Liver (tissue), 9 donors: ENCODE data around the gene TCHP. TPM values are rescaled to one million over a fixed set of nuclear protein-coding genes. Genes with fewer than 3 reads are reported as not detected.

Experiments
- DNase-seq: peaks from one replicate; pipeline ENCODE4 v3.0.0-alpha.2; 2017; ENCODE audit warnings: low spot score
- H3K27ac ChIP-seq, 2 donors: one replicate each; pipeline ENCODE4 v1.7.0; 2013; ENCODE audit warnings: inconsistent platforms in 2 of 2, low read length in 2 of 2, control low read depth in 1 of 2, low read depth in 1 of 2, mild to moderate bottlenecking in 1 of 2
- H3K27me3 ChIP-seq, 4 donors: one replicate each; pipeline versions ENCODE4 v1.6.1 to v1.7.0; 2013; ENCODE audit warnings: low read length in 3 of 4, inconsistent platforms in 1 of 4, mild to moderate bottlenecking in 1 of 4, moderate library complexity in 1 of 4; ENCODE audit not compliant: control insufficient read depth in 4 of 4, insufficient read depth in 4 of 4
- H3K36me3 ChIP-seq, 4 donors: one replicate each; pipeline versions ENCODE4 v1.6.1 to v1.7.0; 2013; ENCODE audit warnings: low read length in 3 of 4, mild to moderate bottlenecking in 3 of 4, low read depth in 1 of 4, moderate library complexity in 1 of 4; ENCODE audit not compliant: control insufficient read depth in 4 of 4, insufficient read depth in 3 of 4
- H3K4me1 ChIP-seq, 4 donors: one replicate each; pipeline versions ENCODE4 v1.6.1 to v1.7.0; 2013; ENCODE audit warnings: low read length in 3 of 4, mild to moderate bottlenecking in 3 of 4, moderate library complexity in 1 of 4; ENCODE audit not compliant: control insufficient read depth in 4 of 4, insufficient read depth in 4 of 4
- H3K4me3 ChIP-seq, 3 donors: one replicate each; pipeline versions ENCODE4 v1.6.1 to v1.7.0; 2013; ENCODE audit warnings: low read length in 3 of 3, control low read depth in 1 of 3, low read depth in 1 of 3, mild to moderate bottlenecking in 1 of 3
- H3K9ac ChIP-seq, 2 donors: one replicate each; pipeline ENCODE4 v1.7.0; 2013; ENCODE audit warnings: low read length in 2 of 2, mild to moderate bottlenecking in 2 of 2, moderate library complexity in 2 of 2, control low read depth in 1 of 2, low read depth in 1 of 2
- H3K9me3 ChIP-seq, 4 donors: one replicate each; pipeline versions ENCODE4 v1.6.1 to v1.7.0; 2013; ENCODE audit warnings: low read length in 3 of 4; ENCODE audit not compliant: control insufficient read depth in 4 of 4
- EGR1 ChIP-seq, 2 donors: IDR thresholded peaks; 2 replicates each; pipeline ENCODE4 v1.6.1; 2016 to 2018; ENCODE audit warnings: antibody characterized with exemption in 2 of 2, low read depth in 2 of 2
- FOXA1 ChIP-seq: IDR thresholded peaks from 2 replicates; pipeline ENCODE4 v1.6.1; 2016; ENCODE audit warnings: antibody characterized with exemption
- FOXA2 ChIP-seq: IDR thresholded peaks from 2 replicates; pipeline ENCODE4 v1.6.1; 2016; ENCODE audit warnings: antibody characterized with exemption
- GABPA ChIP-seq, 2 donors: IDR thresholded peaks in 1 of 2; conservative IDR thresholded peaks in 1 of 2; 2 replicates each; pipeline ENCODE4 v1.6.1; 2016; ENCODE audit warnings: antibody characterized with exemption in 2 of 2, mild to moderate bottlenecking in 1 of 2, moderate library complexity in 1 of 2
- HNF4A ChIP-seq, 2 donors: conservative IDR thresholded peaks; 2 replicates each; pipeline ENCODE4 v1.6.1; 2016; ENCODE audit warnings: antibody characterized with exemption in 2 of 2, mild to moderate bottlenecking in 2 of 2
- HNF4G ChIP-seq: IDR thresholded peaks from 2 replicates; pipeline ENCODE4 v1.6.1; 2016; ENCODE audit warnings: antibody characterized with exemption
- JUND ChIP-seq, 2 donors: IDR thresholded peaks; 2 replicates each; pipeline ENCODE4 v1.6.1; 2016; ENCODE audit warnings: antibody characterized with exemption in 2 of 2
- NR2F2 ChIP-seq: IDR thresholded peaks from 2 replicates; pipeline ENCODE4 v1.6.1; 2016; ENCODE audit warnings: antibody characterized with exemption
- RAD21 ChIP-seq, 2 donors: IDR thresholded peaks; 2 replicates each; pipeline ENCODE4 v1.6.1; 2016; ENCODE audit warnings: antibody characterized with exemption in 2 of 2, mild to moderate bottlenecking in 2 of 2
- RXRA ChIP-seq, 2 donors: IDR thresholded peaks; 2 replicates each; pipeline ENCODE4 v1.6.1; 2017 to 2018; ENCODE audit warnings: antibody characterized with exemption in 2 of 2, mild to moderate bottlenecking in 1 of 2
- SP1 ChIP-seq: IDR thresholded peaks from 2 replicates; pipeline ENCODE4 v1.6.1; 2018; ENCODE audit warnings: antibody characterized with exemption, mild to moderate bottlenecking
- TAF1 ChIP-seq: conservative IDR thresholded peaks from 2 replicates; pipeline ENCODE4 v1.6.1; 2016; ENCODE audit warnings: antibody characterized with exemption, mild to moderate bottlenecking
- YY1 ChIP-seq: IDR thresholded peaks from 2 replicates; pipeline ENCODE4 v1.6.1; 2016; ENCODE audit warnings: antibody characterized with exemption, mild to moderate bottlenecking
- whole genome bisulfite sequencing: extraction: QIAGEN DNeasy Blood & Tissue Kit; methylation state at CpG from one replicate; pipeline ENCODE4 v1.1.7; 2013; 5-methylcytosine and 5-hydroxymethylcytosine counted together
- polyA plus RNA-seq, 2 donors: library from polyadenylated mRNA; stranded (reverse) in 1 of 2; unstranded in 1 of 2; fragments of 200-250 nt in 1 of 2; fragments of >200 nt in 1 of 2; fragmentation: Nextera tagmentation in 1 of 2; extraction: Ambion mirVana in 1 of 2; gene quantifications; one replicate each; pipeline versions ENCODE4 v1.2.1 to v1.2.3, GENCODE V29; 2013 to 2015
- total RNA-seq, 2 donors: library from RNA; depleted of rRNA; stranded (reverse); fragments of >200 nt; gene quantifications; one replicate each; pipeline ENCODE4 v1.2.3, GENCODE V29; 2014
- TF ChIP-seq, protein P1 (sequence below): IDR thresholded peaks from 2 replicates; pipeline ENCODE4 v1.6.1; 2016; ENCODE audit warnings: antibody characterized with exemption
- TF ChIP-seq, protein P2 (sequence below): IDR thresholded peaks from 2 replicates; pipeline ENCODE4 v1.6.1; 2016; ENCODE audit warnings: antibody characterized with exemption
- TF ChIP-seq, protein P3 (sequence below): fragments of 150-350 bp; IDR thresholded peaks from 2 replicates; pipeline ENCODE4 v1.5.1; 2017; ENCODE audit warnings: improper control_type of control experiment, low read depth, low read length; ENCODE audit not compliant: missing input control
- TF ChIP-seq, protein P4 (sequence below): IDR thresholded peaks from 2 replicates; pipeline ENCODE4 v1.6.1; 2016; ENCODE audit warnings: antibody characterized with exemption
- TF ChIP-seq, protein P5 (sequence below): IDR thresholded peaks from 2 replicates; pipeline ENCODE4 v1.6.1; 2016; ENCODE audit warnings: antibody characterized with exemption, mild to moderate bottlenecking
- donor health status: healthy.
- donor health status: healthy.
- donor health status: healthy.
- donor health status: healthy.
- donor health status: healthy.

The TCHP gene
- total and polyA plus RNA-seq, 4 donors: 5.0 to 9.8 (median 5.2) TPM

DNA sequence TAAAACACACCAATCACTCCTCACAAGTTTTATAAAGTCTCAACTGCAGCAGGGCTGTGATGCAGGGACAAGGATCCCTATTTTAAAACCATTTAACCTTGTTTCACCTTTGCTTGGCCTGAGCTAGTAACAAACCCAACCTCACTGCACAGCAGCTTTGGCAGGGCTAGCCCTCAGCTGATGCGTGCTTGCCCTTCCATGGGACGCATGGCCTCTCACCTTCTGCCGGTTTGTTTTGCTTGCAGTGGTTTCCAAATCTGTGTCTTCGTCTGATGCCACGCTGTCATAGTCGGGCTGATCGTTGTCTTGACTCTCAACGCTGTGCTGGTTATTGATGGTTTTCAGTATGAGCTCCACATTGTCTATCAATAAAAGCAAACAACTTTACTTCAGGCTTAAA is 52.8 kb downstream of the TCHP start:
- 48% methylated on average over 8 of the region's 8 CpGs for WGBS
- no peaks in the 10 kb centered on the region for H3K27me3 ChIP-seq
- H3K9me3 ChIP-seq: no peaks in the 10 kb centered on the region
- H3K27ac ChIP-seq: peak overlapping the region; percentile 8 to 37
- TF ChIP-seq, protein P1, sequence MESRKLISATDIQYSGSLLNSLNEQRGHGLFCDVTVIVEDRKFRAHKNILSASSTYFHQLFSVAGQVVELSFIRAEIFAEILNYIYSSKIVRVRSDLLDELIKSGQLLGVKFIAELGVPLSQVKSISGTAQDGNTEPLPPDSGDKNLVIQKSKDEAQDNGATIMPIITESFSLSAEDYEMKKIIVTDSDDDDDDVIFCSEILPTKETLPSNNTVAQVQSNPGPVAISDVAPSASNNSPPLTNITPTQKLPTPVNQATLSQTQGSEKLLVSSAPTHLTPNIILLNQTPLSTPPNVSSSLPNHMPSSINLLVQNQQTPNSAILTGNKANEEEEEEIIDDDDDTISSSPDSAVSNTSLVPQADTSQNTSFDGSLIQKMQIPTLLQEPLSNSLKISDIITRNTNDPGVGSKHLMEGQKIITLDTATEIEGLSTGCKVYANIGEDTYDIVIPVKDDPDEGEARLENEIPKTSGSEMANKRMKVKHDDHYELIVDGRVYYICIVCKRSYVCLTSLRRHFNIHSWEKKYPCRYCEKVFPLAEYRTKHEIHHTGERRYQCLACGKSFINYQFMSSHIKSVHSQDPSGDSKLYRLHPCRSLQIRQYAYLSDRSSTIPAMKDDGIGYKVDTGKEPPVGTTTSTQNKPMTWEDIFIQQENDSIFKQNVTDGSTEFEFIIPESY: no peak
- TF ChIP-seq RXRA (IDR thresholded peaks at IDR 0.05) (peak; percentile 25 to 79), TAF1 (no peak), HNF4A (conservative IDR thresholded peaks at IDR 0.05) (peak in 1 of 2 donors; percentile 46)
- TF ChIP-seq, protein P2, sequence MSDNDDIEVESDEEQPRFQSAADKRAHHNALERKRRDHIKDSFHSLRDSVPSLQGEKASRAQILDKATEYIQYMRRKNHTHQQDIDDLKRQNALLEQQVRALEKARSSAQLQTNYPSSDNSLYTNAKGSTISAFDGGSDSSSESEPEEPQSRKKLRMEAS: peak; percentile 59
- H3K9ac ChIP-seq: no peak overlapping the region
- H3K4me1 ChIP-seq: peaks cover 4 to 42% (median 31%) of the 10 kb centered on the region in 4 donors
- H3K4me3 ChIP-seq: no peak overlapping the region
- H3K36me3 ChIP-seq: peaks cover 9 to 29% (median 28%) of the 10 kb centered on the region in 4 donors
- no peak for DNase-seq

DNA sequence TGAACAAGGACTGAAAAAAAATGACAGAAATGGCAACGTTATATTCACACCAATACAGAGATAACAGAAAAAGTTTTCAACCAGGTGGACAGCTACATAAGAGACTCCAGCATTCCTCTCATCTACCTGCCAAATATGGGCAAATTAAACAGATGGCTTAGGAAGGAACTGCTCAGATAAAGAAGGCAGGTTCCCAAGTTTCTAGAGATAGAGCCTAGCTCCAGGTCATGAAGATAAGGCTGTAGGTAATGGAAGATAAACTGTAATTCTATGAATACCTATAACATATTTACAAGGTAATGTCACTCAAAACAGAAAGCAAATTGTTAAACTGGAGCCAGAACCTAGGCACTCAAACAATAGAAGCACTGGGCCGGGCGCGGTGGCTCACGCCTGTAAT is 53.6 kb downstream of the TCHP start:
- WGBS: 92% methylated on average over 5 of the region's 5 CpGs
- H3K36me3 ChIP-seq: peaks cover 10 to 29% (median 26%) of the 10 kb centered on the region in 4 donors

More for the DNA sequence above, 53.6 kb downstream of the TCHP start:
- Histone ChIP-seq H3K9me3 (no peaks in the 10 kb centered on the region), H3K27me3 (no peaks in the 10 kb centered on the region), H3K4me1 (peaks cover 0 to 34% (median 23%) of the 10 kb centered on the region in 4 donors), H3K4me3 (no peak overlapping the region), H3K9ac (no peak overlapping the region), H3K27ac (peak overlapping the region in 1 of 2 donors; percentile 8)
- DNase-seq: no peak
- no peak for TF ChIP-seq HNF4A (conservative IDR thresholded peaks at IDR 0.05)
- TF ChIP-seq, protein P3, sequence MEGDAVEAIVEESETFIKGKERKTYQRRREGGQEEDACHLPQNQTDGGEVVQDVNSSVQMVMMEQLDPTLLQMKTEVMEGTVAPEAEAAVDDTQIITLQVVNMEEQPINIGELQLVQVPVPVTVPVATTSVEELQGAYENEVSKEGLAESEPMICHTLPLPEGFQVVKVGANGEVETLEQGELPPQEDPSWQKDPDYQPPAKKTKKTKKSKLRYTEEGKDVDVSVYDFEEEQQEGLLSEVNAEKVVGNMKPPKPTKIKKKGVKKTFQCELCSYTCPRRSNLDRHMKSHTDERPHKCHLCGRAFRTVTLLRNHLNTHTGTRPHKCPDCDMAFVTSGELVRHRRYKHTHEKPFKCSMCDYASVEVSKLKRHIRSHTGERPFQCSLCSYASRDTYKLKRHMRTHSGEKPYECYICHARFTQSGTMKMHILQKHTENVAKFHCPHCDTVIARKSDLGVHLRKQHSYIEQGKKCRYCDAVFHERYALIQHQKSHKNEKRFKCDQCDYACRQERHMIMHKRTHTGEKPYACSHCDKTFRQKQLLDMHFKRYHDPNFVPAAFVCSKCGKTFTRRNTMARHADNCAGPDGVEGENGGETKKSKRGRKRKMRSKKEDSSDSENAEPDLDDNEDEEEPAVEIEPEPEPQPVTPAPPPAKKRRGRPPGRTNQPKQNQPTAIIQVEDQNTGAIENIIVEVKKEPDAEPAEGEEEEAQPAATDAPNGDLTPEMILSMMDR: no peak
- TF ChIP-seq NR2F2: no peak
- TF ChIP-seq YY1: no peak
- TF ChIP-seq JUND (IDR thresholded peaks at IDR 0.05): no peak
- no peak for TF ChIP-seq TAF1
- no peak for TF ChIP-seq FOXA1
- TF ChIP-seq, protein P4, sequence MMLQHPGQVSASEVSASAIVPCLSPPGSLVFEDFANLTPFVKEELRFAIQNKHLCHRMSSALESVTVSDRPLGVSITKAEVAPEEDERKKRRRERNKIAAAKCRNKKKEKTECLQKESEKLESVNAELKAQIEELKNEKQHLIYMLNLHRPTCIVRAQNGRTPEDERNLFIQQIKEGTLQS: no peak
- no peak for TF ChIP-seq EGR1 (IDR thresholded peaks at IDR 0.05; ENCODE audit: low read depth in 2 of 2)
- TF ChIP-seq RAD21 (IDR thresholded peaks at IDR 0.05): no peak
- no peak for TF ChIP-seq RXRA (IDR thresholded peaks at IDR 0.05)
- TF ChIP-seq SP1: no peak
- TF ChIP-seq, protein P2: no peak
- no peak for TF ChIP-seq GABPA (IDR thresholded peaks at IDR 0.05 in 1 of 2, conservative IDR thresholded peaks at IDR 0.05 in 1 of 2)
- TF ChIP-seq FOXA2: no peak
- no peak for TF ChIP-seq HNF4G
- TF ChIP-seq, protein P5, sequence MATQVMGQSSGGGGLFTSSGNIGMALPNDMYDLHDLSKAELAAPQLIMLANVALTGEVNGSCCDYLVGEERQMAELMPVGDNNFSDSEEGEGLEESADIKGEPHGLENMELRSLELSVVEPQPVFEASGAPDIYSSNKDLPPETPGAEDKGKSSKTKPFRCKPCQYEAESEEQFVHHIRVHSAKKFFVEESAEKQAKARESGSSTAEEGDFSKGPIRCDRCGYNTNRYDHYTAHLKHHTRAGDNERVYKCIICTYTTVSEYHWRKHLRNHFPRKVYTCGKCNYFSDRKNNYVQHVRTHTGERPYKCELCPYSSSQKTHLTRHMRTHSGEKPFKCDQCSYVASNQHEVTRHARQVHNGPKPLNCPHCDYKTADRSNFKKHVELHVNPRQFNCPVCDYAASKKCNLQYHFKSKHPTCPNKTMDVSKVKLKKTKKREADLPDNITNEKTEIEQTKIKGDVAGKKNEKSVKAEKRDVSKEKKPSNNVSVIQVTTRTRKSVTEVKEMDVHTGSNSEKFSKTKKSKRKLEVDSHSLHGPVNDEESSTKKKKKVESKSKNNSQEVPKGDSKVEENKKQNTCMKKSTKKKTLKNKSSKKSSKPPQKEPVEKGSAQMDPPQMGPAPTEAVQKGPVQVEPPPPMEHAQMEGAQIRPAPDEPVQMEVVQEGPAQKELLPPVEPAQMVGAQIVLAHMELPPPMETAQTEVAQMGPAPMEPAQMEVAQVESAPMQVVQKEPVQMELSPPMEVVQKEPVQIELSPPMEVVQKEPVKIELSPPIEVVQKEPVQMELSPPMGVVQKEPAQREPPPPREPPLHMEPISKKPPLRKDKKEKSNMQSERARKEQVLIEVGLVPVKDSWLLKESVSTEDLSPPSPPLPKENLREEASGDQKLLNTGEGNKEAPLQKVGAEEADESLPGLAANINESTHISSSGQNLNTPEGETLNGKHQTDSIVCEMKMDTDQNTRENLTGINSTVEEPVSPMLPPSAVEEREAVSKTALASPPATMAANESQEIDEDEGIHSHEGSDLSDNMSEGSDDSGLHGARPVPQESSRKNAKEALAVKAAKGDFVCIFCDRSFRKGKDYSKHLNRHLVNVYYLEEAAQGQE: no peak
- TF ChIP-seq, protein P1: no peak
